Activated T-cell treated with anti-CD3 and anti-CD28 coated beads, Interleukin-2, amount 50 U/mL, for 72 hours (primary cell): ENCODE results near the gene GDF10. TPM values are rescaled to one million over a fixed set of nuclear protein-coding genes. Genes with fewer than 3 reads are reported as not detected.

Source experiments
- total RNA-seq, 2 donors: library from RNA; stranded (reverse); gene quantifications; one replicate each; pipeline ENCODE4 v1.2.3, GENCODE V29; 2022

GDF10 gene
- total RNA-seq, 2 donors from 2014 or later = 0.19 TPM

Other genes with a start within 250 kb of the GDF10 start
- not detected for gene GDF2, start 22.3 kb downstream of the GDF10 start, total RNA-seq
- gene RBP3, start 48.2 kb downstream of the GDF10 start, total RNA-seq = not detected
- under 1 TPM; 0.36 to 0.46 TPM for gene ZNF488, start 84.1 kb downstream of the GDF10 start, total RNA-seq
- gene ANXA8, start 183.9 kb downstream of the GDF10 start, total RNA-seq = not detected
- not detected for gene FAM25G, start 191.5 kb downstream of the GDF10 start, total RNA-seq
- 1 to 10 TPM; 7.0 to 7.2 TPM for gene AGAP9, start 223.4 kb downstream of the GDF10 start, total RNA-seq